ENCODE results near the gene FPR2. TPM values are rescaled to one million over a fixed set of nuclear protein-coding genes. Genes with fewer than 3 reads are reported as not detected.

The FPR2 gene
- total and polyA plus RNA-seq, 4 donors, result 0.15 to 4.1 (median 2.4) TPM

- Histone ChIP-seq H3K27ac (ENCODE audit: low read depth in 1 of 2, low read length in 2 of 2) (no peak overlapping the region), H3K4me3 (ENCODE audit: low read depth in 1 of 3, low read length in 3 of 3) (no peak overlapping the region), H3K9ac (ENCODE audit: low read depth in 1 of 2, low read length in 2 of 2) (no peak overlapping the region), H3K9me3 (ENCODE audit: control insufficient read depth in 4 of 4, low read length in 3 of 4) (peaks cover 0 to 3% (median 0%) of the 10 kb centered on the region in 4 donors), H3K27me3 (ENCODE audit: control insufficient read depth in 4 of 4, insufficient read depth in 4 of 4, low read length in 3 of 4) (no peaks in the 10 kb centered on the region), H3K36me3 (ENCODE audit: control insufficient read depth in 4 of 4, insufficient read depth in 3 of 4, low read depth in 1 of 4, low read length in 3 of 4) (no peaks in the 10 kb centered on the region), H3K4me1 (ENCODE audit: control insufficient read depth in 4 of 4, insufficient read depth in 4 of 4, low read length in 3 of 4) (no peaks in the 10 kb centered on the region)
- TF ChIP-seq ZBTB33 (IDR thresholded peaks at IDR 0.05) (no peak), EGR1 (IDR thresholded peaks at IDR 0.05; ENCODE audit: low read depth in 2 of 2) (no peak), HNF4G (IDR thresholded peaks at IDR 0.05) (no peak), RAD21 (IDR thresholded peaks at IDR 0.05) (no peak), FOXA2 (IDR thresholded peaks at IDR 0.05) (no peak), GABPA (IDR thresholded peaks at IDR 0.05 in 1 of 2, conservative IDR thresholded peaks at IDR 0.05 in 1 of 2) (no peak), RXRA (IDR thresholded peaks at IDR 0.05) (no peak), YY1 (IDR thresholded peaks at IDR 0.05) (no peak), HNF4A (conservative IDR thresholded peaks at IDR 0.05) (no peak), REST (IDR thresholded peaks at IDR 0.05) (no peak), NR2F2 (IDR thresholded peaks at IDR 0.05) (no peak), JUND (IDR thresholded peaks at IDR 0.05) (no peak), MAX (IDR thresholded peaks at IDR 0.05) (no peak), TAF1 (conservative IDR thresholded peaks at IDR 0.05) (no peak)
- no peak for DNase-seq (ENCODE audit: low spot score)
- WGBS, result 52% methylated on average over 2 of the region's 2 CpGs
These were observed 18.7 kb downstream of the FPR2 start for GRCh38 chr19:51779703-51780102.

GRCh38 chr19:51780270-51780669, 19.3 kb downstream of the FPR2 start:
- Histone ChIP-seq H3K9me3 (ENCODE audit: control insufficient read depth in 4 of 4, low read length in 3 of 4) (peaks cover 0 to 3% (median 0%) of the 10 kb centered on the region in 4 donors), H3K27me3 (ENCODE audit: control insufficient read depth in 4 of 4, insufficient read depth in 4 of 4, low read length in 3 of 4) (no peaks in the 10 kb centered on the region), H3K4me3 (ENCODE audit: low read depth in 1 of 3, low read length in 3 of 3) (no peak overlapping the region), H3K27ac (ENCODE audit: low read depth in 1 of 2, low read length in 2 of 2) (no peak overlapping the region), H3K9ac (ENCODE audit: low read depth in 1 of 2, low read length in 2 of 2) (no peak overlapping the region), H3K4me1 (ENCODE audit: control insufficient read depth in 4 of 4, insufficient read depth in 4 of 4, low read length in 3 of 4) (no peaks in the 10 kb centered on the region), H3K36me3 (ENCODE audit: control insufficient read depth in 4 of 4, insufficient read depth in 3 of 4, low read depth in 1 of 4, low read length in 3 of 4) (no peaks in the 10 kb centered on the region)
- TF ChIP-seq ATF3 (IDR thresholded peaks at IDR 0.05) (no peak), MAX (IDR thresholded peaks at IDR 0.05) (no peak), NR2F2 (IDR thresholded peaks at IDR 0.05) (no peak), REST (IDR thresholded peaks at IDR 0.05) (no peak), FOXA1 (IDR thresholded peaks at IDR 0.05) (no peak), CTCF (IDR thresholded peaks at IDR 0.05; ENCODE audit: low read depth, low read length, missing input control) (no peak)
- 28% methylated on average over 2 of the region's 2 CpGs for WGBS
- no peak for DNase-seq (ENCODE audit: low spot score)
